Measurements from ENCODE around the gene UBFD1.
"Not testable (repeated sequence)": the region's sequence is repeated elsewhere in the genome, so short reads cannot be mapped to it uniquely, and the experiment has no call there.

UBFD1 gene

GRCh38 chr16:23556881-23557778 is at the start of gene UBFD1, which contains the start of gene EARS2:
TSS of gene UBFD1 (plus strand) at chr16:23557727. CDS start at chr16:23557743, 16 bp downstream.
TSS of gene EARS2 (minus strand) at chr16:23557350. CDS start at chr16:23557343, 7 bp downstream.
- DNase-seq, result peak; percentile 100

- no peak for DNase-seq
These were observed 48.7 kb upstream of the UBFD1 start for GRCh38 chr16:23508589-23509440.

GRCh38 chr16:23509441-23509754 is 48.1 kb upstream of the UBFD1 start:
- no peak for DNase-seq

GRCh38 chr16:23509782-23510163 is 47.8 kb upstream of the UBFD1 start:
- DNase-seq, result no peak

- DNase-seq, result peak; percentile 81
These were observed 47.2 kb upstream of the UBFD1 start, which contains the start of gene GGA2 for GRCh38 chr16:23510164-23510914. TSS of gene GGA2 (minus strand) at chr16:23510494. CDS start at chr16:23510411, 83 bp downstream.

- DNase-seq, result not testable (repeated sequence)
These were observed 46.6 kb upstream of the UBFD1 start for GRCh38 chr16:23510915-23511270.

GRCh38 chr16:23511731-23512130 is 45.8 kb upstream of the UBFD1 start:
- DNase-seq, result no peak

- DNase-seq, result no peak
These were observed 45.3 kb upstream of the UBFD1 start for GRCh38 chr16:23512168-23512695.

GRCh38 chr16:23514381-23515152 is 43.0 kb upstream of the UBFD1 start:
- no peak for DNase-seq

GRCh38 chr16:23515881-23516280 is 41.6 kb upstream of the UBFD1 start:
- no peak for DNase-seq

GRCh38 chr16:23516366-23517137 is 41.0 kb upstream of the UBFD1 start:
- DNase-seq, result no peak

- no peak for DNase-seq
These were observed 39.1 kb upstream of the UBFD1 start for GRCh38 chr16:23518435-23518891.

GRCh38 chr16:23519282-23519681 is 38.2 kb upstream of the UBFD1 start:
- no peak for DNase-seq

- DNase-seq, result no peak
These were observed 37.0 kb upstream of the UBFD1 start for GRCh38 chr16:23520500-23520899.

- no peak for DNase-seq
These were observed 36.3 kb upstream of the UBFD1 start for GRCh38 chr16:23521037-23521743.

- DNase-seq, result no peak
These were observed 35.6 kb upstream of the UBFD1 start for GRCh38 chr16:23521965-23522364.

GRCh38 chr16:23523321-23523720 is 34.2 kb upstream of the UBFD1 start:
- no peak for DNase-seq

- no peak for DNase-seq
These were observed 33.6 kb upstream of the UBFD1 start for GRCh38 chr16:23523876-23524385.

GRCh38 chr16:23524886-23525285 is 32.6 kb upstream of the UBFD1 start:
- no peak for DNase-seq
